Mesenchymal stem cell (in vitro differentiated cells and primary cell): Measurements from ENCODE around the gene SMIM20. TPM values are rescaled to one million over a fixed set of nuclear protein-coding genes. Genes with fewer than 3 reads are reported as not detected.
A peak's percentile ranks its signal among the peaks of the same experiment; 100 is the strongest.
"Not testable (repeated sequence)": the region's sequence is repeated elsewhere in the genome, so short reads cannot be mapped to it uniquely, and the experiment has no call there.

ENCODE experiments used
- DNase-seq: peaks from one replicate; pipeline ENCODE4 v3.0.0-alpha.2; 2013
- H2AFZ ChIP-seq: one replicate; pipeline ENCODE4 v1.6.1; 2013; ENCODE audit warnings: low read depth, mild to moderate bottlenecking, control low read depth, inconsistent platforms, low read length, moderate library complexity
- H2AK5ac ChIP-seq: 2 replicates; pipeline ENCODE4 v1.6.1; 2013; ENCODE audit warnings: low read length, moderate library complexity, mild to moderate bottlenecking, inconsistent platforms; ENCODE audit not compliant: severe bottlenecking
- H2BK120ac ChIP-seq: one replicate; pipeline ENCODE4 v1.6.1; 2013; ENCODE audit warnings: low read depth, mild to moderate bottlenecking, inconsistent platforms, low read length, moderate library complexity
- H2BK12ac ChIP-seq, 2 experiments: one replicate each; pipeline ENCODE4 v1.6.1; 2013; ENCODE audit warnings: inconsistent platforms in 2 of 2, low read length in 2 of 2, mild to moderate bottlenecking in 2 of 2, moderate library complexity in 2 of 2, control low read depth in 1 of 2
- H2BK15ac ChIP-seq: one replicate; pipeline ENCODE4 v1.6.1; 2013; ENCODE audit warnings: mild to moderate bottlenecking, low read depth, inconsistent platforms; ENCODE audit not compliant: poor library complexity, severe bottlenecking
- H2BK5ac ChIP-seq: 2 replicates; pipeline ENCODE4 v1.6.1; 2013; ENCODE audit warnings: low read depth, mild to moderate bottlenecking, low read length, control low read depth, inconsistent platforms; ENCODE audit not compliant: poor library complexity, severe bottlenecking
- H3K14ac ChIP-seq, 2 experiments: one replicate each; pipeline ENCODE4 v1.6.1; 2013; ENCODE audit warnings: inconsistent platforms in 2 of 2, low read length in 2 of 2, control low read depth in 1 of 2, mild to moderate bottlenecking in 1 of 2, moderate library complexity in 1 of 2
- H3K18ac ChIP-seq, 2 experiments: one replicate each; pipeline ENCODE4 v1.6.1; 2013; ENCODE audit warnings: inconsistent platforms in 2 of 2, low read length in 2 of 2, control low read depth in 1 of 2, low read depth in 1 of 2, mild to moderate bottlenecking in 1 of 2
- H3K23ac ChIP-seq, 2 experiments: one replicate each; pipeline ENCODE4 v1.6.1; 2013; ENCODE audit warnings: inconsistent platforms in 2 of 2, low read length in 2 of 2, mild to moderate bottlenecking in 2 of 2, moderate library complexity in 2 of 2, control low read depth in 1 of 2
- H3K27ac ChIP-seq: 2 replicates; pipeline ENCODE4 v1.5.1; 2013; ENCODE audit warnings: mild to moderate bottlenecking, moderate library complexity, low read length, control low read depth, inconsistent platforms; ENCODE audit not compliant: poor library complexity, severe bottlenecking
- H3K27me3 ChIP-seq, 2 experiments: 2 replicates each; pipeline versions ENCODE4 v1.6.1 to v1.7.0; 2013; ENCODE audit warnings: low read length in 2 of 2, mild to moderate bottlenecking in 2 of 2, moderate library complexity in 2 of 2, control low read depth in 1 of 2, inconsistent platforms in 1 of 2; ENCODE audit not compliant: control insufficient read depth in 1 of 2, insufficient read depth in 1 of 2
- H3K36me3 ChIP-seq, 2 experiments: 2 replicates each; pipeline versions ENCODE4 v1.6.1 to v1.7.0; 2013; ENCODE audit warnings: low read length in 2 of 2, control low read depth in 1 of 2, inconsistent platforms in 1 of 2, low read depth in 1 of 2, mild to moderate bottlenecking in 1 of 2; ENCODE audit not compliant: insufficient read depth in 2 of 2, control insufficient read depth in 1 of 2
- H3K4ac ChIP-seq, 2 experiments: one replicate each; pipeline ENCODE4 v1.6.1; 2013; ENCODE audit warnings: inconsistent platforms in 2 of 2, low read length in 2 of 2, mild to moderate bottlenecking in 2 of 2, moderate library complexity in 2 of 2, control low read depth in 1 of 2, low read depth in 1 of 2
- H3K4me1 ChIP-seq: 2 replicates; pipeline ENCODE4 v1.6.1; 2013; ENCODE audit warnings: low read depth, low read length, control low read depth; ENCODE audit not compliant: control insufficient read depth, insufficient read depth
- H3K4me2 ChIP-seq: 2 replicates; pipeline ENCODE4 v1.6.1; 2013; ENCODE audit warnings: low read length, mild to moderate bottlenecking, inconsistent platforms; ENCODE audit not compliant: poor library complexity, severe bottlenecking
- H3K4me3 ChIP-seq, 2 experiments: 2 replicates each; pipeline versions ENCODE4 v1.5.1 to v1.7.0; 2013; ENCODE audit warnings: low read length in 2 of 2, mild to moderate bottlenecking in 2 of 2, control low read depth in 1 of 2, low read depth in 1 of 2; ENCODE audit not compliant: insufficient read depth in 1 of 2
- H3K79me1 ChIP-seq: replicated peaks from 2 replicates; pipeline ENCODE4 v1.6.1; 2013; ENCODE audit warnings: mild to moderate bottlenecking, control low read depth, low read length, inconsistent platforms; ENCODE audit not compliant: poor library complexity, severe bottlenecking
- H3K9ac ChIP-seq: 2 replicates; pipeline ENCODE4 v1.7.0; 2013; ENCODE audit warnings: mild to moderate bottlenecking, low read length, moderate library complexity
- H3K9me3 ChIP-seq: 2 replicates; pipeline ENCODE4 v1.7.0; 2013; ENCODE audit warnings: mild to moderate bottlenecking, low read length; ENCODE audit not compliant: control insufficient read depth
- H4K8ac ChIP-seq: one replicate; pipeline ENCODE4 v1.6.1; 2013; ENCODE audit warnings: inconsistent platforms, mild to moderate bottlenecking, low read length, moderate library complexity
- H4K91ac ChIP-seq: one replicate; pipeline ENCODE4 v1.6.1; 2013; ENCODE audit warnings: mild to moderate bottlenecking, low read length, inconsistent platforms
- WGBS: methylation state at CpG from one replicate; pipeline ENCODE4 v1.1.7; 2013; ENCODE audit warnings: mixed read lengths; 5-methylcytosine and 5-hydroxymethylcytosine counted together
- polyA plus RNA-seq, 2 experiments: library from polyadenylated mRNA; stranded (reverse); fragments of 200-250 nt; gene quantifications; one replicate each; pipeline ENCODE4 v1.2.3, GENCODE V29; 2013

SMIM20 gene
- 35.6 TPM for polyA plus RNA-seq (2013, experiment 1 of 2)
- 36.3 TPM for polyA plus RNA-seq (2013, experiment 2 of 2)

DNA sequence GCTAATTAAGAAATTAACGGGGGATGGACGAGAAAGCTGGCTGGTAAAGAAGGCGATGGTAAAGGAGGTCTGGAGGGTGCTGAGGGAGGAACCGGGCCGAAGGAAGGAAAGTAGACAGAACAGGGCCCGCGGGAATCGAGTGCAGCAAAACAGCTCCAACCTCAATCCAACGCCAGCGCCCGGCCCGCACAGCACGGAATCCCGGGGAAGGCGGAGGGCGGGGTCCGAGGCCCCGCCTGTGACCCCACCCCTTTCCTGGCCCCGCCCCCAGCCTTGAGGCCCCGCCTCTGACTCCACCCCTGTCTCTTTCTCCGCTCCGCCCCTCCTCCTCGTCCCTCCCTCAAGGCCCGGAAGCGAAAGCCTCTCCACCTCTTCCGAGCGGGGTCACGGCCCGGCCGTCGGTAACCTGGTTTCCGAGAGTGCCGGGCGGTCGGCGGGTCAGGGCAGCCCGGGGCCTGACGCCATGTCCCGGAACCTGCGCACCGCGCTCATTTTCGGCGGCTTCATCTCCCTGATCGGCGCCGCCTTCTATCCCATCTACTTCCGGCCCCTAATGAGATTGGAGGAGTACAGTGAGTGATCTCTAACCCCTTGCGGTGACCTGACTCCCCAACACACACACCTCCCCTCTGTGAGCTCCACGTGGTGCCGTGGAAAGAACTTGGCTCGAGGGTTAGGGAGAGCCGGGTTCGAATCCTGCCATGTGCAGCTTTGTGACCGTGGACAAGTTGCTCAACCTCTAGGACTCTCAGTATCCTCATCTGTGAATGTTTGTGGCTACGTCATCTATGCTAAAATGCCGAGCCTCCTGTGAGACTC, at the start of gene SMIM20:
Gene SMIM20, plus strand, starts transcription at position 370 of the 819 bp plus-strand sequence. Its CDS starts 94 bp downstream, at position 464.
- H3K79me1 ChIP-seq, result peaks cover 15% of the 10 kb centered on the region
- H4K91ac ChIP-seq, result peak within 1 kb of the TSS; percentile 81
- peak within 1 kb of the TSS in 1 of 2 experiments; percentile 61 for H3K14ac ChIP-seq
- peak within 1 kb of the TSS; percentile 91 for H3K9ac ChIP-seq
- H3K4me3 ChIP-seq, result peak within 1 kb of the TSS; percentile 81 to 83
- peaks cover 0 to 18% of the 10 kb centered on the region in 2 experiments for H3K27me3 ChIP-seq
- peak within 1 kb of the TSS; percentile 99 for H4K8ac ChIP-seq
- H2BK15ac ChIP-seq, result peak within 1 kb of the TSS; percentile 70
- no peak within 1 kb of the TSS for H2AK5ac ChIP-seq
- H3K23ac ChIP-seq, result peak within 1 kb of the TSS; percentile 57 to 74
- 6% methylated on average over 49 of the region's 57 CpGs for WGBS
- H2BK12ac ChIP-seq, result peak within 1 kb of the TSS; percentile 68 to 89
- peak within 1 kb of the TSS; percentile 41 for H3K27ac ChIP-seq
- H3K36me3 ChIP-seq, result no peaks in the 10 kb centered on the region
- peak within 1 kb of the TSS; percentile 86 to 98 for H3K18ac ChIP-seq
- H3K4me1 ChIP-seq, result peaks cover 9% of the 10 kb centered on the region
- peak within 1 kb of the TSS; percentile 98 for H2AFZ ChIP-seq
- peak within 1 kb of the TSS; percentile 51 for H2BK120ac ChIP-seq
- peak within 1 kb of the TSS; percentile 80 for H3K4me2 ChIP-seq
- H2BK5ac ChIP-seq, result no peak within 1 kb of the TSS
- peak; percentile 88 for DNase-seq
- peak within 1 kb of the TSS; percentile 9 to 87 for H3K4ac ChIP-seq
- no peaks in the 10 kb centered on the region for H3K9me3 ChIP-seq

GRCh38 chr4:25865586-25865985, 48.4 kb upstream of the SMIM20 start:
- Histone ChIP-seq H2AK5ac (no peak overlapping the region), H3K23ac (no peak overlapping the region), H3K4ac (no peak overlapping the region), H4K8ac (no peak overlapping the region), H3K9ac (no peak overlapping the region), H3K18ac (no peak overlapping the region), H3K4me1 (peaks cover 5% of the 10 kb centered on the region), H2BK5ac (no peak overlapping the region), H2BK120ac (no peak overlapping the region), H2AFZ (no peak overlapping the region), H3K9me3 (no peaks in the 10 kb centered on the region), H3K4me2 (no peak overlapping the region), H3K14ac (no peak overlapping the region), H3K27ac (no peak overlapping the region), H4K91ac (no peak overlapping the region), H2BK15ac (no peak overlapping the region), H3K36me3 (no peaks in the 10 kb centered on the region), H2BK12ac (no peak overlapping the region), H3K4me3 (no peak overlapping the region), H3K79me1 (no peaks in the 10 kb centered on the region), H3K27me3 (peaks cover 12 to 17% of the 10 kb centered on the region in 2 experiments)
- 71% methylated on average over 3 of the region's 4 CpGs for WGBS
- DNase-seq, result no peak

- not testable (repeated sequence) for H2BK12ac ChIP-seq, H3K18ac ChIP-seq, H3K79me1 ChIP-seq, H4K91ac ChIP-seq, H2BK120ac ChIP-seq, H2BK5ac ChIP-seq, H2AK5ac ChIP-seq, H2BK15ac ChIP-seq, H3K4me1 ChIP-seq, H3K9me3 ChIP-seq, H3K36me3 ChIP-seq, H4K8ac ChIP-seq, H3K4me3 ChIP-seq, H3K23ac ChIP-seq, H3K4me2 ChIP-seq, H3K14ac ChIP-seq, H3K9ac ChIP-seq, DNase-seq, H3K4ac ChIP-seq, H3K27ac ChIP-seq, H2AFZ ChIP-seq
- peaks cover 12 to 17% of the 10 kb centered on the region in 2 experiments for H3K27me3 ChIP-seq
- 100% methylated on average over 3 of the region's 4 CpGs for WGBS
Observed at GRCh38 chr4:25866401-25866800, 47.6 kb upstream of the SMIM20 start.

DNA sequence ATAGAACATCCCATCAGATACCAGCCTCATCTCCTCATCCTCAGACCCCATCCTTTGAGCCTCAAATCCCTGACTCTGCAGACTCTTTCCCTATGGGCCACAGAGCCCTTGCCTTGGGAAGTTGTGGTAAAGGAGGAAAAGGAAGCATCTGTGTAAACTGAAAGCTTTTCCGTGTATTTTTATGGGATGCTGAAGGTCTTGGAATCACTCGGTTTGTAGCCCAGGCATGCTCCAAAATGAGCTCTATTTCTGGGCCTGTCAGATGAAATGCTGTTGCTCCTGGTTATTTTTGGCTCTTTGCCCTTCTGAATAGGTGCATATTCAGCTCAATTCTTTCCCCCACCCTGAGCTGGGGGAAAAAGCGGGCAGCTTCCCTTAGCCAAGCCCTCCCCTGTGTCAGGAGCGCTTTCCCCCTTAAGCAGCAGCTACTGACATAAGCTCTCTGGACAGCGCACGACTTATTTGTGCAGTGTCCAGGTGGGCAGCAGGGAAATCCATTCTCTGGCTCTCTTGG, 46.2 kb upstream of the SMIM20 start:
- Histone ChIP-seq H2BK120ac (no peak overlapping the region), H2BK12ac (no peak overlapping the region), H4K8ac (no peak overlapping the region), H3K27me3 (peaks cover 11 to 12% of the 10 kb centered on the region in 2 experiments), H3K9ac (no peak overlapping the region), H2BK15ac (no peak overlapping the region), H3K4me2 (no peak overlapping the region), H3K14ac (no peak overlapping the region), H3K36me3 (no peaks in the 10 kb centered on the region), H3K9me3 (no peaks in the 10 kb centered on the region), H2AFZ (no peak overlapping the region), H2AK5ac (no peak overlapping the region), H3K18ac (no peak overlapping the region), H3K27ac (no peak overlapping the region), H3K23ac (no peak overlapping the region), H3K4ac (no peak overlapping the region), H3K4me3 (no peak overlapping the region), H3K79me1 (no peaks in the 10 kb centered on the region), H2BK5ac (no peak overlapping the region), H3K4me1 (peaks cover 4% of the 10 kb centered on the region), H4K91ac (no peak overlapping the region)
- WGBS, result 87% methylated on average over 6 of the region's 6 CpGs
- no peak for DNase-seq
